Measurements from ENCODE around the gene APOBEC3F.
"Not testable (repeated sequence)": the region's sequence is repeated elsewhere in the genome, so short reads cannot be mapped to it uniquely, and the experiment has no call there.

Gene APOBEC3F

GRCh38 chr22:39026509-39027150 is 14.0 kb upstream of the APOBEC3F start:
- no peak for DNase-seq (ENCODE audit: low read depth, low spot score)

GRCh38 chr22:39027717-39028116 is 12.9 kb upstream of the APOBEC3F start:
- DNase-seq (ENCODE audit: low read depth, low spot score) = no peak

GRCh38 chr22:39028281-39028680 is 12.4 kb upstream of the APOBEC3F start:
- no peak for DNase-seq (ENCODE audit: low read depth, low spot score)

GRCh38 chr22:39029227-39029626 is 11.4 kb upstream of the APOBEC3F start:
- DNase-seq (ENCODE audit: low read depth, low spot score) = no peak

GRCh38 chr22:39030705-39031104 is 10.0 kb upstream of the APOBEC3F start:
- DNase-seq (ENCODE audit: low read depth, low spot score) = no peak

GRCh38 chr22:39031434-39032295 is 9.0 kb upstream of the APOBEC3F start:
- not testable (repeated sequence) for DNase-seq (ENCODE audit: low read depth, low spot score)

GRCh38 chr22:39037071-39037470 is 3.6 kb upstream of the APOBEC3F start:
- DNase-seq (ENCODE audit: low read depth, low spot score) = not testable (repeated sequence)

GRCh38 chr22:39039306-39040126 is 1.1 kb upstream of the APOBEC3F start:
- no peak for DNase-seq (ENCODE audit: low read depth, low spot score)

- DNase-seq (ENCODE audit: low read depth, low spot score) = not testable (repeated sequence)
These were observed 518 bp upstream of the APOBEC3F start for GRCh38 chr22:39040155-39040537.

GRCh38 chr22:39041908-39042307 is 1.2 kb downstream of the APOBEC3F start:
- DNase-seq (ENCODE audit: low read depth, low spot score) = no peak

- not testable (repeated sequence) for DNase-seq (ENCODE audit: low read depth, low spot score)
These were observed 2.4 kb downstream of the APOBEC3F start for GRCh38 chr22:39043063-39043462.

- not testable (repeated sequence) for DNase-seq (ENCODE audit: low read depth, low spot score)
These were observed 4.5 kb downstream of the APOBEC3F start for GRCh38 chr22:39045136-39045535.

- not testable (repeated sequence) for DNase-seq (ENCODE audit: low read depth, low spot score)
These were observed 8.8 kb downstream of the APOBEC3F start for GRCh38 chr22:39049486-39049885.

GRCh38 chr22:39051844-39052495 is 11.3 kb downstream of the APOBEC3F start:
- DNase-seq (ENCODE audit: low read depth, low spot score) = not testable (repeated sequence)

- no peak for DNase-seq (ENCODE audit: low read depth, low spot score)
These were observed 15.0 kb downstream of the APOBEC3F start for GRCh38 chr22:39055658-39056057.

- not testable (repeated sequence) for DNase-seq (ENCODE audit: low read depth, low spot score)
These were observed 20.6 kb downstream of the APOBEC3F start for GRCh38 chr22:39061290-39061689.

- peak; percentile 53 for DNase-seq (ENCODE audit: low read depth, low spot score)
These were observed 21.3 kb downstream of the APOBEC3F start for GRCh38 chr22:39061951-39062350.

- not testable (repeated sequence) for DNase-seq (ENCODE audit: low read depth, low spot score)
These were observed 23.2 kb downstream of the APOBEC3F start for GRCh38 chr22:39063904-39064303.

- DNase-seq (ENCODE audit: low read depth, low spot score) = not testable (repeated sequence)
These were observed 26.0 kb downstream of the APOBEC3F start for GRCh38 chr22:39066442-39067276.

GRCh38 chr22:39068033-39068785 is 27.5 kb downstream of the APOBEC3F start:
- DNase-seq (ENCODE audit: low read depth, low spot score) = no peak
